IMR-90 (cell line): ENCODE measurements around the gene SMYD5. TPM values are rescaled to one million over a fixed set of nuclear protein-coding genes. Genes with fewer than 3 reads are reported as not detected.

ENCODE experiments used
- ATAC-seq: fragments of 200-7000 bp; cut with Tn5 transposase; 2 replicates; pipeline ENCODE4 v1.9.1; 2020; ENCODE audit warnings: low read depth, mild to moderate bottlenecking, moderate library complexity
- BruUV-seq: library from RNA; stranded (reverse); fragments of 400-500 nt; replicated peaks from 2 replicates; lab custom pipeline; 2021; lab: Mats Ljungman, UMichigan
- CTCF ChIA-PET: fragments of 300-600 bp; formaldehyde crosslinking; extraction: SDS; loops from one replicate; lab custom pipeline; 2021; ENCODE audit warnings: antibody characterized with exemption; lab: Yijun Ruan, JAX
- POLR2A ChIA-PET: fragments of 300-600 bp; sonication (Branson Sonifier 250); formaldehyde crosslinking; loops from one replicate; lab custom pipeline; 2022; ENCODE audit warnings: antibody characterized with exemption; ENCODE audit not compliant: unreplicated experiment; lab: Charles Lee
- DNase-seq: peaks from one replicate; pipeline ENCODE4 v3.0.0; 2013
- H2AFZ ChIP-seq: replicated peaks from 2 replicates; pipeline ENCODE3; 2013; ENCODE audit warnings: low read length, mild to moderate bottlenecking; ENCODE audit not compliant: poor library complexity
- H2AK5ac ChIP-seq: 2 replicates; pipeline ENCODE4 v1.6.1; 2013; ENCODE audit warnings: low read depth, low read length, inconsistent platforms
- H2AK9ac ChIP-seq: replicated peaks from 2 replicates; pipeline ENCODE3; 2013; ENCODE audit warnings: mild to moderate bottlenecking, low read depth, low read length, moderate library complexity; ENCODE audit not compliant: poor library complexity
- H2BK120ac ChIP-seq: 2 replicates; pipeline ENCODE4 v1.6.1; 2013; ENCODE audit warnings: low read depth, low read length, inconsistent platforms
- H2BK15ac ChIP-seq: 3 replicates; pipeline ENCODE4 v1.6.1; 2013; ENCODE audit warnings: low read depth, low read length, inconsistent platforms
- H2BK20ac ChIP-seq: 2 replicates; pipeline ENCODE4 v1.6.1; 2013; ENCODE audit warnings: low read depth, mild to moderate bottlenecking, inconsistent platforms, low read length, moderate library complexity
- H2BK5ac ChIP-seq: 2 replicates; pipeline ENCODE4 v1.6.1; 2013; ENCODE audit warnings: mild to moderate bottlenecking, low read depth, low read length, inconsistent platforms; ENCODE audit not compliant: poor library complexity, severe bottlenecking
- H3K14ac ChIP-seq: replicated peaks from 2 replicates; pipeline ENCODE4 v1.6.1; 2013; ENCODE audit warnings: low read depth, low read length, inconsistent platforms
- H3K18ac ChIP-seq: 2 replicates; pipeline ENCODE4 v1.6.1; 2013; ENCODE audit warnings: low read depth, low read length, control low read depth
- H3K23ac ChIP-seq: 2 replicates; pipeline ENCODE4 v1.6.1; 2013; ENCODE audit warnings: low read depth, low read length, inconsistent platforms
- H3K27ac ChIP-seq: 2 replicates; pipeline ENCODE4 v1.5.1; 2013; ENCODE audit warnings: mild to moderate bottlenecking, control low read depth, low read length; ENCODE audit not compliant: insufficient read depth
- H3K27me3 ChIP-seq: 2 replicates; pipeline ENCODE4 v1.6.1; 2013; ENCODE audit warnings: low read length; ENCODE audit not compliant: control insufficient read depth, insufficient read depth
- H3K36me3 ChIP-seq: 2 replicates; pipeline ENCODE4 v1.6.1; 2013; ENCODE audit warnings: low read length, mixed read lengths; ENCODE audit not compliant: control insufficient read depth, insufficient read depth
- H3K4ac ChIP-seq: 2 replicates; pipeline ENCODE4 v1.6.1; 2013; ENCODE audit warnings: low read depth, low read length, inconsistent platforms
- H3K4me1 ChIP-seq: 2 replicates; pipeline ENCODE4 v1.6.1; 2013; ENCODE audit warnings: low read length, mixed read lengths; ENCODE audit not compliant: control insufficient read depth, insufficient read depth
- H3K4me2 ChIP-seq: 2 replicates; pipeline ENCODE4 v1.6.1; 2013; ENCODE audit warnings: low read depth, mild to moderate bottlenecking, control low read depth, low read length, moderate library complexity
- H3K4me3 ChIP-seq: 2 replicates; pipeline ENCODE4 v1.5.1; 2013; ENCODE audit warnings: low read depth, mild to moderate bottlenecking, control low read depth, low read length, moderate library complexity; ENCODE audit not compliant: insufficient read depth
- H3K56ac ChIP-seq: 2 replicates; pipeline ENCODE4 v1.6.1; 2013; ENCODE audit warnings: low read length, inconsistent platforms; ENCODE audit not compliant: insufficient read depth; ENCODE audit errors: extremely low read depth
- H3K79me1 ChIP-seq, 2 experiments: 2 replicates each; pipeline ENCODE4 v1.6.1; 2013; ENCODE audit warnings: low read length in 2 of 2, inconsistent platforms in 1 of 2, low read depth in 1 of 2
- H3K9ac ChIP-seq: 2 replicates; pipeline ENCODE4 v1.6.1; 2013; ENCODE audit warnings: low read depth, low read length, control low read depth
- H3K9me1 ChIP-seq: 2 replicates; pipeline ENCODE4 v1.6.1; 2013; ENCODE audit warnings: low read length, inconsistent platforms; ENCODE audit not compliant: insufficient read depth
- H3K9me3 ChIP-seq: 2 replicates; pipeline ENCODE4 v1.6.1; 2013; ENCODE audit warnings: low read length; ENCODE audit not compliant: control insufficient read depth, insufficient read depth
- H4K20me1 ChIP-seq: 2 replicates; pipeline ENCODE4 v1.6.1; 2013; ENCODE audit warnings: low read length, inconsistent platforms; ENCODE audit not compliant: insufficient read depth
- H4K5ac ChIP-seq: 2 replicates; pipeline ENCODE4 v1.6.1; 2013; ENCODE audit warnings: mild to moderate bottlenecking, low read depth, low read length, control low read depth
- H4K8ac ChIP-seq, 2 experiments: 2 replicates each; pipeline ENCODE4 v1.6.1; 2013; ENCODE audit warnings: low read depth in 2 of 2, low read length in 2 of 2, control low read depth in 1 of 2, inconsistent platforms in 1 of 2
- H4K91ac ChIP-seq: 2 replicates; pipeline ENCODE4 v1.6.1; 2013; ENCODE audit warnings: low read depth, low read length, inconsistent platforms; ENCODE audit not compliant: insufficient read depth
- BHLHE40 ChIP-seq: fragments of 150-350 bp; IDR thresholded peaks from 2 replicates; pipeline ENCODE4 v1.6.1; 2016; ENCODE audit warnings: mild to moderate bottlenecking, low read depth, low read length
- CEBPB ChIP-seq: IDR thresholded peaks from 2 replicates; pipeline ENCODE4 v1.6.1; 2012; ENCODE audit warnings: low read depth, low read length, improper control_type of control experiment
- CHD1 ChIP-seq: IDR thresholded peaks from 2 replicates; pipeline ENCODE4 v1.6.1; 2012; ENCODE audit warnings: low read depth, low read length, improper control_type of control experiment
- ELK1 ChIP-seq: fragments of 150-350 bp; IDR thresholded peaks from 2 replicates; pipeline ENCODE4 v1.6.1; 2016; ENCODE audit warnings: low read depth, mild to moderate bottlenecking, low read length, moderate library complexity, borderline replicate concordance
- FOS ChIP-seq: fragments of 150-350 bp; IDR thresholded peaks from 2 replicates; pipeline ENCODE4 v1.6.1; 2016; ENCODE audit warnings: low read depth, low read length
- MAFK ChIP-seq: IDR thresholded peaks from 2 replicates; pipeline ENCODE4 v1.6.1; 2012; ENCODE audit warnings: low read depth, low read length, improper control_type of control experiment
- MAZ ChIP-seq: IDR thresholded peaks from 2 replicates; pipeline ENCODE4 v1.6.1; 2012; ENCODE audit warnings: low read depth, mild to moderate bottlenecking, low read length, improper control_type of control experiment, moderate library complexity, borderline replicate concordance
- MXI1 ChIP-seq: IDR thresholded peaks from 2 replicates; pipeline ENCODE4 v1.6.1; 2012; ENCODE audit warnings: low read depth, mild to moderate bottlenecking, low read length, moderate library complexity, borderline replicate concordance
- NFE2L2 ChIP-seq: fragments of 150-350 bp; IDR thresholded peaks from 2 replicates; pipeline ENCODE4 v1.6.1; 2016; ENCODE audit warnings: low read depth, mild to moderate bottlenecking, low read length
- POLR2A ChIP-seq: IDR thresholded peaks from 2 replicates; pipeline ENCODE4 v1.6.1; 2012; ENCODE audit warnings: mild to moderate bottlenecking, low read depth, low read length
- RAD21 ChIP-seq: IDR thresholded peaks from 2 replicates; pipeline ENCODE4 v1.6.1; 2012; ENCODE audit warnings: low read length, improper control_type of control experiment
- RCOR1 ChIP-seq: IDR thresholded peaks from 2 replicates; pipeline ENCODE4 v1.6.1; 2012; ENCODE audit warnings: mild to moderate bottlenecking, low read length, improper control_type of control experiment; ENCODE audit not compliant: insufficient replicate concordance
- RFX5 ChIP-seq: IDR thresholded peaks from 2 replicates; pipeline ENCODE4 v1.8.0; 2012; ENCODE audit warnings: low read depth, mild to moderate bottlenecking, low read length, moderate library complexity
- SMC3 ChIP-seq: fragments of 150-350 bp; IDR thresholded peaks from 2 replicates; pipeline ENCODE4 v1.6.1; 2016; ENCODE audit warnings: low read depth, mild to moderate bottlenecking, antibody characterized with exemption, low read length, moderate library complexity
- USF2 ChIP-seq: fragments of 150-350 bp; IDR thresholded peaks from 2 replicates; pipeline ENCODE4 v1.6.1; 2017; ENCODE audit warnings: mild to moderate bottlenecking, antibody characterized with exemption, low read length, low read depth
- WGBS, 2 experiments: methylation state at CpG; one replicate each; pipeline versions ENCODE4 v1.1.5 to v1.1.7; 2013; ENCODE audit warnings: missing lambda C conversion rate in 2 of 2; ENCODE audit not compliant: insufficient read length in 1 of 2; ENCODE audit errors: extremely low coverage in 2 of 2; 5-methylcytosine and 5-hydroxymethylcytosine counted together
- dilution Hi-C: fragments of 300-500 bp; cut with HindIII; formaldehyde crosslinking; loops from one replicate; pipeline ENCODE4 v1.14.3; 2018; ENCODE audit warnings: low sequenced_read_pairs; ENCODE audit not compliant: unreplicated experiment
- in situ Hi-C: fragments of 300-500 bp; cut with MboI; formaldehyde crosslinking; loops from 3 replicates; pipeline ENCODE4 v1.14.3; 2019; ENCODE audit warnings: low sequenced_read_pairs, inconsistent platforms, mixed read lengths
- intact Hi-C: fragments of 100-400 bp; cut with micrococcal nuclease; formaldehyde crosslinking; loops from 2 replicates; pipeline ENCODE4 v1.10.0; 2022
- polyA plus RNA-seq, 3 experiments: library from polyadenylated mRNA; depleted of rRNA; stranded (reverse); fragments of >200 nt; gene quantifications; 2 replicates each; pipeline ENCODE4 v1.2.3, GENCODE V29; 2012; ENCODE audit warnings: low replicate concordance in 1 of 3
- total RNA-seq: library from RNA; depleted of rRNA; stranded (reverse); fragments of >200 nt; gene quantifications from 2 replicates; pipeline ENCODE4 v1.2.3, GENCODE V29; 2012
- TF ChIP-seq, protein P1 (sequence below): conservative IDR thresholded peaks from 2 replicates; pipeline ENCODE4 v1.5.1; 2012; ENCODE audit warnings: mild to moderate bottlenecking, low read depth, low read length, improper control_type of control experiment

SMYD5 gene
- total and polyA plus RNA-seq, 2 of the 4 experiments (the other 2 are of a cell fraction), result 17.8 to 19.7 TPM

DNA sequence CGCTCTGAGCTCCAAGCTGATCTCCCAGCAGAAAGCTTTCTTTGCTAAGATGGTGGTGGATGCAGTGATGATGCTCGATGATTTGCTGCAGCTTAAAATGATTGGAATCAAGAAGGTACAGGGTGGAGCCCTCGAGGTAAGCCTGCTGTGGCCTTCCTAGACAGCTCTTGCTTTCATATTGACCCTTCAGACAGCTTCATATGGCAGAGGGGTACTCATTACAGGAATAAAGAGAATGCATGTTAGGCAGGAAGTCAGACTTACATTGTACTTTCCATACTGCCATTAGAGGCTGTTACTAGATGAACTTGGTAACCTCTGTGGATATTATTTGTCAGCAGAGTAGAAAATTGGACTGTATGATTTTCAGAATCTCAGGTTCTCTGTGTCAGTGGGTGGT lies 30.5 kb downstream of the SMYD5 start:
- no TSS peak for BruUV-seq

More for the DNA sequence above, 30.5 kb downstream of the SMYD5 start:
- Histone ChIP-seq H3K4me3 (no peak overlapping the region), H3K4me2 (no peak overlapping the region), H3K27me3 (no peaks in the 10 kb centered on the region), H2AK9ac (no peak overlapping the region), H3K79me1 (peaks cover 49 to 52% of the 10 kb centered on the region in 2 experiments), H3K9me3 (no peaks in the 10 kb centered on the region), H3K56ac (no peak overlapping the region), H2BK20ac (no peak overlapping the region), H3K18ac (no peak overlapping the region), H4K91ac (no peak overlapping the region), H4K20me1 (peaks cover 33% of the 10 kb centered on the region), H3K9ac (no peak overlapping the region), H2BK120ac (no peak overlapping the region), H3K23ac (no peak overlapping the region), H2BK15ac (no peak overlapping the region), H2BK5ac (no peak overlapping the region), H3K4me1 (peaks cover 3% of the 10 kb centered on the region; the same call in 1 of the 2 replicates), H3K27ac (no peak overlapping the region), H4K8ac (no peak overlapping the region), H2AK5ac (no peak overlapping the region), H2AFZ (no peak overlapping the region), H3K14ac (no peak overlapping the region), H3K4ac (no peak overlapping the region), H3K9me1 (no peaks in the 10 kb centered on the region; the same call in 1 of the 2 replicates), H4K5ac (no peak overlapping the region), H3K36me3 (peaks cover 54% of the 10 kb centered on the region)
- ATAC-seq (no peak), DNase-seq (no peak)
- WGBS, 2 experiments, result 100% methylated on average over 1 of the region's 3 CpGs; no CpG with 5 or more reads in 1 of the 2 experiments
- ChIA-PET POLR2A (no interaction called here), CTCF (interaction anchor here (0.9 kb wide), 1 partner anchor 9 kb away, joined by 6 read pairs; no protein-coding TSS in a partner anchor)
- intact Hi-C loops (no loop called here), dilution Hi-C loops (no loop called here), in situ Hi-C loops (no loop called here)
- no peak for TF ChIP-seq MXI1
- TF ChIP-seq, protein P1, sequence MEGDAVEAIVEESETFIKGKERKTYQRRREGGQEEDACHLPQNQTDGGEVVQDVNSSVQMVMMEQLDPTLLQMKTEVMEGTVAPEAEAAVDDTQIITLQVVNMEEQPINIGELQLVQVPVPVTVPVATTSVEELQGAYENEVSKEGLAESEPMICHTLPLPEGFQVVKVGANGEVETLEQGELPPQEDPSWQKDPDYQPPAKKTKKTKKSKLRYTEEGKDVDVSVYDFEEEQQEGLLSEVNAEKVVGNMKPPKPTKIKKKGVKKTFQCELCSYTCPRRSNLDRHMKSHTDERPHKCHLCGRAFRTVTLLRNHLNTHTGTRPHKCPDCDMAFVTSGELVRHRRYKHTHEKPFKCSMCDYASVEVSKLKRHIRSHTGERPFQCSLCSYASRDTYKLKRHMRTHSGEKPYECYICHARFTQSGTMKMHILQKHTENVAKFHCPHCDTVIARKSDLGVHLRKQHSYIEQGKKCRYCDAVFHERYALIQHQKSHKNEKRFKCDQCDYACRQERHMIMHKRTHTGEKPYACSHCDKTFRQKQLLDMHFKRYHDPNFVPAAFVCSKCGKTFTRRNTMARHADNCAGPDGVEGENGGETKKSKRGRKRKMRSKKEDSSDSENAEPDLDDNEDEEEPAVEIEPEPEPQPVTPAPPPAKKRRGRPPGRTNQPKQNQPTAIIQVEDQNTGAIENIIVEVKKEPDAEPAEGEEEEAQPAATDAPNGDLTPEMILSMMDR, result no peak
- no peak for TF ChIP-seq CEBPB
- TF ChIP-seq SMC3, result no peak
- TF ChIP-seq MAFK, result no peak
- TF ChIP-seq ELK1, result no peak
- no peak for TF ChIP-seq MAZ
- no peak for TF ChIP-seq USF2
- no peak for TF ChIP-seq POLR2A
- no peak for TF ChIP-seq RFX5
- no peak for TF ChIP-seq BHLHE40
- TF ChIP-seq RAD21, result no peak
- no peak for TF ChIP-seq NFE2L2
- TF ChIP-seq CHD1, result no peak
- no peak for TF ChIP-seq FOS
- TF ChIP-seq RCOR1, result no peak
